ENCODE results near the gene TMEM271.

The TMEM271 gene

DNA sequence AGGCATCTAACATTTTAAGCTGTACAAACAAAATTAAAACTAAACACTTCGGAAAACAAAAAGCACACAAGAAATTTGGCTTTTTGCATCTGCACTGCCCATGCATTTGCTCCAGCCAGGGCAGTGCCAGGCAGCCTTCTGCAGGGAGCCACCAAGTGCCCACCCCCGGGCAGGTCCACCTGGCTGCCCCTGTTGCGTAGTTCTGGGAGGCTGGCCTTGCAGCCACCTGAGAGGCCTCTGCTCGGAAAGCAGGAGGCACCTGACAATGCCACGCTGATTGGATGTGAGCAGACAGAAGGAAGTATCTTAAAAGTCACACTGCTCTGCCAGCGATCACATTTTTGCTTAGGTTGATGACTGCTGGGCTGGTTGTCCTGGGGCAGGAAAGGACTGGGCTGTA, 3.5 kb downstream of the TMEM271 start:
- Histone ChIP-seq H3K9ac (ENCODE audit: low read length) (no peak overlapping the region), H3K4me1 (ENCODE audit: low read length) (peaks cover 18% of the 10 kb centered on the region), H3K27me3 (ENCODE audit: low read depth, low read length) (no peaks in the 10 kb centered on the region), H4K20me1 (ENCODE audit: insufficient read depth, low read length) (no peaks in the 10 kb centered on the region), H2AFZ (ENCODE audit: low read depth, low read length) (no peak overlapping the region), H3K9me3 (ENCODE audit: insufficient read depth, low read length) (no peaks in the 10 kb centered on the region), H3K27ac (ENCODE audit: low read length) (no peak overlapping the region), H3K4me3 (ENCODE audit: low read length) (no peak overlapping the region), H3K4me2 (ENCODE audit: low read length) (no peak overlapping the region), H3K79me2 (ENCODE audit: low read length) (no peaks in the 10 kb centered on the region), H3K36me3 (replicated peaks; ENCODE audit: low read depth, low read length) (no peaks in the 10 kb centered on the region)
- TF ChIP-seq, protein P1, sequence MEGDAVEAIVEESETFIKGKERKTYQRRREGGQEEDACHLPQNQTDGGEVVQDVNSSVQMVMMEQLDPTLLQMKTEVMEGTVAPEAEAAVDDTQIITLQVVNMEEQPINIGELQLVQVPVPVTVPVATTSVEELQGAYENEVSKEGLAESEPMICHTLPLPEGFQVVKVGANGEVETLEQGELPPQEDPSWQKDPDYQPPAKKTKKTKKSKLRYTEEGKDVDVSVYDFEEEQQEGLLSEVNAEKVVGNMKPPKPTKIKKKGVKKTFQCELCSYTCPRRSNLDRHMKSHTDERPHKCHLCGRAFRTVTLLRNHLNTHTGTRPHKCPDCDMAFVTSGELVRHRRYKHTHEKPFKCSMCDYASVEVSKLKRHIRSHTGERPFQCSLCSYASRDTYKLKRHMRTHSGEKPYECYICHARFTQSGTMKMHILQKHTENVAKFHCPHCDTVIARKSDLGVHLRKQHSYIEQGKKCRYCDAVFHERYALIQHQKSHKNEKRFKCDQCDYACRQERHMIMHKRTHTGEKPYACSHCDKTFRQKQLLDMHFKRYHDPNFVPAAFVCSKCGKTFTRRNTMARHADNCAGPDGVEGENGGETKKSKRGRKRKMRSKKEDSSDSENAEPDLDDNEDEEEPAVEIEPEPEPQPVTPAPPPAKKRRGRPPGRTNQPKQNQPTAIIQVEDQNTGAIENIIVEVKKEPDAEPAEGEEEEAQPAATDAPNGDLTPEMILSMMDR (IDR thresholded peaks at IDR 0.05; ENCODE audit: low read depth, low read length) = no peak
- TF ChIP-seq EZH2phosphoT487 (IDR thresholded peaks at IDR 0.05; ENCODE audit: low read depth) = no peak

DNA sequence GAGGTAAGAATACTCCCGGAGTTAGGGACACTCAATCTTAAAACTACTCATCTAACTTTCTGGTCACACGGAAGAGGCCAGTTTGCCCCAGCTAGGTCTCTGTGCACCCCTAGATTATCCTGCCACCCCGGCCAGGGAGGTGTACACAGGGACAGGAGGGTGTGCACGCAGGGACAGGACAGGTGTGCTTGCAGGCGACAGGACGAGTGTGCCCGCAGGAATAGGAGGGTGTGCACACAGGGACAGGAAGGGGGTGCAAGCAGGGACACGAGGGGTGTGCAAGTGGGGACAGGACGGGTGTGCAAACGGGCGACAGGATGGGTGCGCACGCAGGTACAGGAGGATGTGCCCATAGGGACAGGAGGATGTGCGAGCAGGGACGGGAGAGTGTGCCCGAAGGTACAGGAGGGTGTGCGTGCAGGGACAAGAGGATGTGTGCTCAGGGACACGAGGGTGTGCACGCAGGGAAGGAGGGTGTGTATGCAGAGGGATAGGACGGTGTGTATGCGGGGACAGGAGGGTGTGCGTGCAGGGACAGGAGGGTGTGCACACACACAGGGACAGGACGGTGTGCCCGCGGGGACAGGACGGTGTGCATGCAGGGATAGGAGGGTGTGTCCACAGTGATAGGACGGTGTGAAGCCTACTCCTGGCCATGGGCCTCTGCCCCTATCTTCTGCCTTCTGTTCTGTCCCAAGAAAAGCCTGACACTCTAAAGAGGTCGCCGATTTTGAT, 4.1 kb downstream of the TMEM271 start:
- Histone ChIP-seq H3K27me3 (ENCODE audit: low read depth, low read length) (no peaks in the 10 kb centered on the region), H3K9me3 (ENCODE audit: insufficient read depth, low read length) (no peaks in the 10 kb centered on the region), H3K4me2 (ENCODE audit: low read length) (no peak overlapping the region), H4K20me1 (ENCODE audit: insufficient read depth, low read length) (no peaks in the 10 kb centered on the region), H3K9ac (ENCODE audit: low read length) (no peak overlapping the region), H3K27ac (ENCODE audit: low read length) (no peak overlapping the region), H3K4me3 (ENCODE audit: low read length) (no peak overlapping the region), H2AFZ (ENCODE audit: low read depth, low read length) (no peak overlapping the region), H3K36me3 (replicated peaks; ENCODE audit: low read depth, low read length) (no peaks in the 10 kb centered on the region), H3K4me1 (ENCODE audit: low read length) (peaks cover 18% of the 10 kb centered on the region), H3K79me2 (ENCODE audit: low read length) (no peaks in the 10 kb centered on the region)
- TF ChIP-seq EZH2phosphoT487 (IDR thresholded peaks at IDR 0.05; ENCODE audit: low read depth) = no peak
- TF ChIP-seq, protein P1 (IDR thresholded peaks at IDR 0.05; ENCODE audit: low read depth, low read length) = no peak

DNA sequence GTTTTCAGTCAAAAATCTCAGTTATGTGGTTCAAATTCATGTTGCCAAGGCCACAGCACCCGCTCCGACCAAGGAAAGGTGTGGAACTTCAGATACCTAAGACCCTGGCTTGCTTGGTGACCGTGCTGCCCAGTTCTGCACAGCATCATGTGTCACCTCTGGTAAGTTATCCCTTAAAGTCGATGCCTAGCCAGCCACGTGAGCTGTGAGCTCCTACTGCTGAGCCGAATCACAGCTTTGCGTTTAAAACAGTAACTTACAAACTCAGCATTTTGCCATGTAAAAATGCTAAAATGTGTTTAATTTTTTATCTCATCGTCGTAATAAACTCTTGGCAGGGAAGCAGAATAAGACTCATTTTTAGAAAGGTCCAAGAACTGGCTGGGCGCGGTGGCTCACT, 5.3 kb downstream of the TMEM271 start:
- Histone ChIP-seq H3K79me2 (ENCODE audit: low read length) (no peaks in the 10 kb centered on the region), H3K36me3 (replicated peaks; ENCODE audit: low read depth, low read length) (no peaks in the 10 kb centered on the region), H3K9ac (ENCODE audit: low read length) (no peak overlapping the region), H3K4me2 (ENCODE audit: low read length) (no peak overlapping the region), H2AFZ (ENCODE audit: low read depth, low read length) (no peak overlapping the region), H3K27me3 (ENCODE audit: low read depth, low read length) (no peaks in the 10 kb centered on the region), H3K9me3 (ENCODE audit: insufficient read depth, low read length) (no peaks in the 10 kb centered on the region), H3K27ac (ENCODE audit: low read length) (no peak overlapping the region), H3K4me3 (ENCODE audit: low read length) (no peak overlapping the region), H4K20me1 (ENCODE audit: insufficient read depth, low read length) (no peaks in the 10 kb centered on the region), H3K4me1 (ENCODE audit: low read length) (peaks cover 18% of the 10 kb centered on the region)
- TF ChIP-seq EZH2phosphoT487 (IDR thresholded peaks at IDR 0.05; ENCODE audit: low read depth) = no peak
- TF ChIP-seq, protein P1 (IDR thresholded peaks at IDR 0.05; ENCODE audit: low read depth, low read length) = no peak

DNA sequence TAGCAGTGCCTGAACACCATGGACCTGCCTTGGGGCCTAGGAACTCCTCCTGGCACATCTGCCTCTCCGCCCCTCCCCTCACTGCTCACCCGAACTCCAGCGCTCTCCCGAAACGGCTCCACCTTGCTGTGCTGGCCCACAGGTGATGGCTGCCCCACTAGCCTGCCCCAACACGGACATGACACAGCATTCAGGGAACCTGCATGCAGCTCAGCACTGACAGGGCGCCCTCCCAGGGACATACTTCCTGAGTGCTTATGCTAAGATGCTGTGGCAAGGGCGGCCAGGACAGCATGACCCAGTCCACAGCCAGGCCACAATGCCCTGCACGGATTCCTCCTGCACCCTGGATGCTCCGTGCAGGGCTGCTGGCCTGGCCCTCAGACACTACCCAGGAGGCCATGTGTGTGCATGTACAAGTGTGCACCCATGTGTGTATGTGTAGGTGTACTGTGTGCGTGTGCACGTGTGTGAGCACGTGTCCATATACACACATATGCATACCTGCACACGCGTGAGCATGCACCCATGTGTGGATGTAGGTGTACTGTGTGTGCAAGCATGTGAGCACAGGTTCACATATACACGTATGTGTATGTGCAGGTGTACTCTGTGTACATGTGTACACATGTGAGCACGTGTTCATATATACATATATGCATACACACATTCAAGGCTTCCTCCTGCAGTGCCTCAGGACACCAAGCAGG, 6.0 kb downstream of the TMEM271 start:
- Histone ChIP-seq H3K27ac (ENCODE audit: low read length) (no peak overlapping the region), H3K4me1 (ENCODE audit: low read length) (peaks cover 18% of the 10 kb centered on the region), H3K79me2 (ENCODE audit: low read length) (no peaks in the 10 kb centered on the region), H3K4me3 (ENCODE audit: low read length) (no peak overlapping the region), H3K27me3 (ENCODE audit: low read depth, low read length) (no peaks in the 10 kb centered on the region), H4K20me1 (ENCODE audit: insufficient read depth, low read length) (no peaks in the 10 kb centered on the region), H3K36me3 (replicated peaks; ENCODE audit: low read depth, low read length) (no peaks in the 10 kb centered on the region), H3K9ac (ENCODE audit: low read length) (no peak overlapping the region), H3K4me2 (ENCODE audit: low read length) (no peak overlapping the region), H2AFZ (ENCODE audit: low read depth, low read length) (no peak overlapping the region), H3K9me3 (ENCODE audit: insufficient read depth, low read length) (no peaks in the 10 kb centered on the region)
- no peak for TF ChIP-seq EZH2phosphoT487 (IDR thresholded peaks at IDR 0.05; ENCODE audit: low read depth)
- TF ChIP-seq, protein P1 (IDR thresholded peaks at IDR 0.05; ENCODE audit: low read depth, low read length) = no peak

All from OCI-LY3 (cell line).